ENCODE data around the gene VTI1A.
A peak's percentile ranks its signal among the peaks of the same experiment; 100 is the strongest.
"Not testable (repeated sequence)": the region's sequence is repeated elsewhere in the genome, so short reads cannot be mapped to it uniquely, and the experiment has no call there.

VTI1A gene

DNA sequence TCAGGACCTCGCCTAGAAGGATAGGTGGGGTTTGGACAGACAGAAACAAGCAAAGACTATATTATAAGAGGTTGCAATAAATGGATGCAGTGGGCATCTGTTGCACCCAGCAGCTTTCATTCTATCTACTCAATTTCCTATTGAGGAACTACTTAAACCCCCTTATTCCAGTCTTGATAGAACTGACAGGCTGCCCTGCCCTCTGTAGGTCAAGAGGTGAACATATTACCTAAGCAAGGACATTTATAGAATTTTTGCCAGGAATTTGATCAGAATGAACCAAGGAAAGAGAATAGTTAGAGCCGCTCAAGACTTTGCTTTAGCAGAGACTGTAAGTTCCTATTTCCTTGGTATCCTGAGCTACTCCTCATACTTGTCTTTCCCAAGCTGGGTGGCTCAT lies 9.5 kb downstream of the VTI1A start:
- no peak for DNase-seq

DNA sequence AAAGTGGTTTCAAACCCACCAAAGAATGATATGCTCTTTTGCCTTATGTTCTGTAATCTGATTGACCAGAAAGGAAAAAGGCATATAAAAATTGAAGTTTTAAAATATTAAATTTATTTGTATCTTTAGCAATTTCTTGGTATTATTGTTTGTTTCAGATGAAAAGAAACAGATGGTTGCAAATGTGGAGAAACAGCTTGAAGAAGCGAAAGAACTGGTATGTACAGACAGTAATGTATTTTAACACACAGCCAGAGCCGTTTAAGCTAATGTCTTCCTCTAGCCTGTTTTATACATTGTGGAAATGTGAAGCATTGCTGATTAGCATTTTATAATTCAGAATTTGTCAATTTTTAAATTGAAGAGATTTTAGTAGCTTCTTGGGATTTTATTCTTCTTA lies 13.4 kb downstream of the VTI1A start:
- DNase-seq = no peak

DNA sequence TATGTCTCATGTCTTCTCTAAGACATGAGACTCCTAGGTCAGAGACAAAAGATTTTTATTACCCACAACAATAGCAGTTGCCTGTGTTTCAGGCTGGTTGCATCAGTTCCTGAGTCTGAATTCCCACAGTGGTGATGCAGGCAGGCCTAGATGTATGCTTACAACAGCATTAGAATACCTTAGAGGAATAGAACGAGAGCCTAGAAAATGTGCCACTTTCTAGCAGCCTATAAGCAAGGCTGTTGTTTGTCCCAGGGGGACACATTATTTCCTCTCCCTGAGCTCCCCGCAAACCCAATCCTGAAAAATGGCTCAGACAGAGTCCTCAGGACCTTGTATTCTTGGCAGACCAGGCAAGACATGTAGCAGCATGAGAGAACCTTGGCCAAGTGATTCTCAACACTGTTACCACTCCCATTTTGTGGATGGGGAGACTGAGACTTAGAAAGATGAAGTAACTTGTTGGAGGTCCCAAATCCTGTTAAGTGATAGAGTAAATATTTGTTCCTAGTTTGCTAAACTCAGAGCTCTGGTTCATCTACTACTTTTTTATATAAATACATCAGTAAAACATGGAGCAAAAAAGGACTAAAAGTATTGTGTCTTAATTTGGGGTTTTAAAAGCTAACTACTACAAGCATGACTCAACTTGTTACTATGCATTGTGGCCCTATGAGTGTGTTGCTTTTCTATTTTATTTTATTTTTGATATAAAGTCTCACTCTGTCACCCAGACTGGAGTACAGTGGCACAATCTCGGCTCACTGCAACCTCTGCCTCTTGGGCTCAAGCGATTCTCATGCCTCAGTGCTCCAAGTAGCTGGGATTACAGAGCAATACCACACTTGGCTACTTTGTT lies 14.2 kb downstream of the VTI1A start:
- no peak for DNase-seq

DNA sequence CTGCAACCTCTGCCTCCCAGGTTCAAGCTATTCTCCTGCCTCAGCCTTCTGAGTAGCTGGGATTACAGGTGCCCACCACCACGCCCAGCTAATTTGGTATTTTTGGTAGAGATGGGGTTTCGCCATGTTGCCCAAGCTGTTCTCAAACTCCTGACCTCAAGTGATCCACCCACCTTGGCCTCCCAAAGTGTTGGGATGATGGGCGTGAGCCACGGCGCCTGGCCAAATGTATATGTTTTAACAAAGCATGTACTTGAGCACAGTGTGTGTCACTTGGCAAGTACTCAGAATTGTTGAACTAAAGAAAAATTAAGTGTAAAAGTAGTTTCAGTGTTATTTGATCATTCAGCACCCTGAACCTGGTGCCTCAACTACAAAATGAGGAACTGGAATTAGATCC lies 17.1 kb downstream of the VTI1A start:
- not testable (repeated sequence) for DNase-seq

DNA sequence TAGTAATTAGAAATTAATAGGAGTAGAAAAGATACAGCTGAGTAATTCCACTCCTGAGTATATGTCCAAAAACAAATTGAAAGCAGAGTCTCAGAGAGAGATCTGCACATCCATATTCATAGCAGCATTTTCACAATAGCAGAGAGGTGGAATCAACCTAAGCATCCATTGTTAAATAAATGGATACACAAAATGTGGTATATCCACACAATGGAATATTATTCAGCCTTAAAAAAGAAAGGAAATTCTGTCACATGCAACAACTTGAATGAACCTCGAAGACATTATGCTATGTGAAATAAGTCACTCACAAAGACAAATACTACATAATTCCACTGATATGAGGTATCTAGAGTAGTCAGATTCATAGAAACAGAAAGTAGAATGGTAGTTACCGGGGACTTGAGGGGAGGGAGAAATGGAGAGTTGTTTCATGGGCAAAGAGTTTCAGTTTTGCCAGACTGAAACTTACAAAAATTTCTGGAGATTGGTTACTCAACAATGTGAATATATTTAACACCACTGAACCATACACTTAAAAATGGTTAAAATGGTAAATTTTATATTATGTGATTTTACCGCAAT lies 18.4 kb downstream of the VTI1A start:
- no peak for DNase-seq

DNA sequence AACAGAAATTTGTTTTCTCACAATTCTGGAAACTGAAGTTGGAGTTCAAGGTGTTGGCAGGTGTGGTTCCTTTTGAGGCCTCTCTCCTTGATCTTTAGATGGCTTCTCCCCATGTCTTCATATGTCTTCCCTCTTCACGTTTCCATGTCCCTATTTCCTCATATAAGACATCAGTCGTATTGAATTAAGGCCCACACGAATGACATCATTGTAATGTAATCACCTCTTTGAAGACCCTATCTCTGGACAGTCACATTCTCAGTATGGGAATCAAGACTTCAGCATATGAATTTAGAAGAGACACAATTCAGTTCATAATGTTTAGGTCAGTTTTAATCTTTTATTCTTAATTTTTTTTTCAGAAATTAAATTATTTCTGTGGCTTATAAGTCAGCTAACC lies 19.8 kb downstream of the VTI1A start:
- DNase-seq = no peak

DNA sequence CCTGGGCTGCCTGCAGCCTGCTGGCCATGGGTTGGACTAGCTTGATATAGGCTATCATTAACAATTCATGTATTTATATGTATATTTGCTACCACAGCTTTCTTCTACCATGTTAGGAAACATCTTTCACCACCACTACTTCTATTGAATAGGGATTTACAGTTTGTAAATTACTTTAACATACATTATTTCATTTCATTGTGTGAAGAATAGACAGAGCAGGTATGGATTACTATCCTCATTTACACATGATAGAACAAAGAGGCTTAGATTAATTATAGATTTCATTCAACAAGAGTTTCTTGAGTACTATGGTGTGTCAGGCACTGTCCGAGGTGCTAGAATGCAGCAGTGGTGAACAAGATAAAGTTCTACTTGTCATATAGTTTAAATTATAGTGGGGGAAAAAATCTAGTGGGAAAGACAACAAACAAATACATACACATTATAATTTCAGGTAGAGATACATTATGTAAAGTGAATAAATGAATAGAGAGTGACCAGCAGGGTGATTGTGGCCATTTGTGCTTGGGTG lies 20.6 kb downstream of the VTI1A start:
- no peak for DNase-seq

DNA sequence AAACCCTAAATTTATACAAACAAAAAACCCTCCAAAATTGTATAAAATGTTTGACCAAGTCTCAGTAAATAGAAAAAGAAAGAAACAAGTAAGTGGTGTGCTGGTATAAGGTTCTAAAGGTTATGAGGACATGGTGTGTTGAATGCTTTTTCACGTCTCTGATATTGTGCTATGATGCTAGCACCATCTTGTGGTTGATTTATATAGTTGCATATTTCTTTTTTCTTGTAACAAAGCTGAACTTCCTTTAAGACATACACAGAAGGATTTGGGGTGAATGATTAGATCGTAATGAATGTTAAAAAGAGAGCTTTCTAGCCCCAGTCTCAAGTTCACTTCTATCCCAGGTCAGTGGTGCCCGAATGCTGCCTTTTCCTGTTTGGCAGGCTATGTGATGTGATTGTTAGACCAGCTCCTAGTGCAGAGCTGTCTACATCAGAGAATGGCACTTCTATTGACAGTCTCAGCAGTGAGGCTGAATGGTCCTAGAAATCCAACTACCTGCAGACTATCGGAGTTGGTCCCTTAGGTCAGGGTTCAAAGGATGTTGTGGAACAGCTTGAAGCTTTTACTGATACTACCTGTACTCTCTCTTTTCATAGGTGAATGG lies 25.0 kb downstream of the VTI1A start:
- DNase-seq = peak in 1 of 2 experiments; percentile 60

DNA sequence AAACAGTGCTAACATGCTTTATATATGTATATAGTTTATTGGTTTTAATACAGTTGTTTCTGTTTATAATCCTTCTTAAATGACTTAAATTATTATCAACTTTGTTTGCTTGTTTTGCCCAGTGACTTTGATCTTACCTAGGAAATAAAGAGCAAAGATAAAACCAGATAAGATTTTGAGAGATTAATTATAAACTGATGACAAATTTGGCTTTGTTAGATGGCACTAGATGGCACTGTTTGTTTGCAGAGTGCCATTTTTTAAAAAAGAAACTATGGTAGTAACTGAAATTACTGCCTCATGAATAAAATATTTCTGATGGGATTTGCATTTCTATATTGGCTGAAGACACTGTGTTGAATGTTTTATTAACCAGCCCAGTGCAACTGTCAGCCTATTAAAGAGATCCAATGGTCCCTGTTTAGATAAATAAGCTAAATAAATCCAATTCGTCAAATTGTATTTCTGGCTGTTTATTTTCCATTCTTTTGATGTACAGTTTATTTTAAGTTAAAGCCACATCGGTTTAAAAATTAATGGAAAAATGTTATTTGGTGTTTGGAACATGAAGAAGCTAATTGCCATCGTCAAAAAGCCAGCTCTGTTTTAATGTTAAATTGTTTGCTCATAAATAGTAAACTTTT lies 28.7 kb downstream of the VTI1A start:
- peak in 1 of 2 experiments; percentile 9 for DNase-seq

DNA sequence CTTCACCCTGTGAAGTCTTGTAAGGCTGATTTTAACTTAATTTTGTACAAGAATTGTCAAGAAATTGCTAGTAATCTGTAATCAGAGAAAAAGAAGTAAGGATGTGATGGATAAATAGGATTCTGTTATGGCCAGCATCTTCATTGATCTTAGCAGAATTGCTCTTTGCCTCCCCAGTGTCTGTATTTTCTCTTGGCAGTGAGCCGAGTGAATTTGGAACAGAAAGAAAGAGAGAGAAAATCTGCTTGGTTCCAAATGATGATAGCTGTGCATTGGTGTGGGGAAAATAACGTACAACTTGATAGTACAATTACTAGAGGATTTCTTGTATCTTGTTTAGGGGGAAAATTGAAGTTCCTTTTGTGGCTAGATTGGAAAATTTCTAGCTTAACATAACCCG lies 34.6 kb downstream of the VTI1A start:
- no peak for DNase-seq

DNA sequence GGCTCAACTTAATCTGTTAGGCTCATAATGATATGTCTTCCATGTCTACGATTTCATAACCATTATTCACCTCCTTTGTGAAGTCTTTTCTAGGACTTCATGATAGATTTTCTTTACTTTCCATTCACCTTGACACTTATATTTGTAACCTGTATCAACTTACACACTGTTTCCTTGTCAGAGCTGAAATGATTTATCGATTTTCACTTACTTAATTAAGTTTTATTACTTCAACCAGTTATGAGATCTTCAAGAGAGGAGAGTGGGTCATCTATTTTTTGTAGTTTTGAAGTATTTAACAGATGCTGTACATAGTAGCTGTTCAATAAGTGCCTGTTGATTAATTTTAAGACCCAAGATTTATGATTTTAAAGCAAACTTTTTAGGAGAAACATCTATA lies 37.4 kb downstream of the VTI1A start:
- DNase-seq = no peak

DNA sequence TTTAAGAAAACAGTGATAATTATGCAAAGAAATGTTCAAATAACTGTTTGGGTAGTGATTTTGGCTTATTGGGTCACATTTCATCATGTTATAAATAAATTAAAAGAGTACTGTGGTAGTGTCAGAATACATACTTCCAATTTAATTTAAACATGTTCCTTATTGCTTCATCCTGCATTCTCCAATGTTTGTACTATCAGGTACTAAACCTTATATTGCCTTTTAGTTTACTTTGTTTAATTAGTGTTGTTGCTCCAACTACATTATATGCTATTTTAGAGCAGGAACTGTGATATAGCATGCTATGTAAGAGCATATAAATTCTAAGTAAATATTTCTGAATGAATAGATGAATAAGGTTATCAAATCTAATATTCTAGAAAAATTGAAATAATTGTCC lies 40.9 kb downstream of the VTI1A start:
- no peak for DNase-seq

DNA sequence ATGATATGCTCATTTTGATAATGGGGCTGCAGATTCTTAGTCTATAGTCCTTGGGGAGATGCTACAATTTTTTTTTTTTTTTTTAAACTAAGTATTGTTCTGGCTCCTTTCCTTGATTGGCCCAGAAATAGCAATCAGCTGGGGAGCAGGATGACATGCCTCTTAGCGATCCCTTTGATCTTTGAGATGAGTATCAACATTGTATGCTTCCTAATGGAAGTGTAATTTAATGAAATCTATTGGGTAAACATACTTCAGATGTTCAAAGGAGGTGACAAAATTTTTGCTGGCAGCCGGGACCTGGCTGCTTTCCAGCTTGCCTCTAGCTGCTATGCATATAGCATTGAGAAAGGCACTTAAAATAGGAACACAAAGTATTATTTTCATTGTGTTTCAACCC lies 43.5 kb downstream of the VTI1A start:
- no peak for DNase-seq

DNA sequence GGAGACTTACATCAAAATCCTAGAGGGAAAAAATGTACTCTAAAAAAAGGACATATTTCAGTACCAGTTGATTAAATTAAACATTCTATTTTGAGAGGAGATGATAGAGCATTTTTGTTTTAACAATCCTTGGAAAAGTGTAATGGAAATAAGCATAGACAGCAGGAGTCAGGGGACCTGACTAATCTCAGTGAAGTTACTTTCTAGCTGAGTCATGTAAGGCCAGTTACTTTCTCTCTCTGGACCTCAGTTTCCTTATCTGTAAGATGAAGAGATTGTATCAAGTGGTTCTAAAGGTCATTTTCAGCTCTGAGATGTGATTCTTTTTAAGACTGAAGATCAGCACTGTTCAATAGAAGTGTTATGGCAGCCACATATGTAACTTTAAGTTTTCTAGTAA lies 44.1 kb downstream of the VTI1A start:
- no peak for DNase-seq

DNA sequence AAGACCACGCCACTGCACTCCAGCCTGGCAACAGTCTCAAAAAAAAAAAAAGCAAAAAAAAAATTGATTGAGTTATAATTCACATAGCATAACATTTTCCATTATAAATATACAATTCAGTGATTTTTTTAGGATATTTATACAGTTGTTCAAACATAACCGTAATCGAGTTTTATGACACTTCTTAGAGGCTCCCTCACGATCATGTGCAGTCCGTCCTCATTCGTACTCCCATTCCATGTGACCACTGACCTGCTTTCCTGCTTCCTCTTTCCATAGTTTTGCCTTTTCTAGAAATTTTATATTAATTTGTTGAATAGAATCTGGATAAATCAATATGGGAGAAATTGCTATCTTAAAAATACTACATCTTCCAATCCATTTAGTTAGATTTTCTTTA lies 45.7 kb downstream of the VTI1A start:
- no peak for DNase-seq

DNA sequence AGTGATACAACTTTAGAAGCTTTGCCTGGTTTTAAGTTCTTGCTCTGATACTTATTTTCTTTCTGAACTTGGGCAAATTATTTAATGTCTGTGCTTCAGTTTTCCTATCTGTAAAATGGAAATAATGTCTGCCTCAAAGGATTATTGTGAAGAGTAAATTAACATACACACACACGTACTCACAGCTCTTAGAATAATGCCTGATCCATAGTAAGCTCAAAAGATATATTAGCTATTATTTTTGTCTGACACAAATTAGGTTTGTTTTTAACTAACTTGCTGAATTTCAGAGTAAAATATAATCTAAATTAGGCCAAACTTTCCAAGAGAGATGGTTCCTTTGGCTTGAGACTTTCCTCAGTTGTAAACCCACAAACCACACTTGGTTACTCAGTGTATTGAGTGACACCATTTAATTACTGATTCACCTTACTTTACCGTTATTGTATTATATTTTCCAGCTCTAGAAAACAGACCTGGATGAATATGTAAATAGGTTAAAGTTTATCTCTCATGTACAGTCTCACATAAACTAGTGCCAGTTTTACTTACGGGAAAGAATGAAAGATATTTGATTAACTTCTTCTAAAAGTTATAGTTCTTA lies 50.4 kb downstream of the VTI1A start:
- DNase-seq = no peak

DNA sequence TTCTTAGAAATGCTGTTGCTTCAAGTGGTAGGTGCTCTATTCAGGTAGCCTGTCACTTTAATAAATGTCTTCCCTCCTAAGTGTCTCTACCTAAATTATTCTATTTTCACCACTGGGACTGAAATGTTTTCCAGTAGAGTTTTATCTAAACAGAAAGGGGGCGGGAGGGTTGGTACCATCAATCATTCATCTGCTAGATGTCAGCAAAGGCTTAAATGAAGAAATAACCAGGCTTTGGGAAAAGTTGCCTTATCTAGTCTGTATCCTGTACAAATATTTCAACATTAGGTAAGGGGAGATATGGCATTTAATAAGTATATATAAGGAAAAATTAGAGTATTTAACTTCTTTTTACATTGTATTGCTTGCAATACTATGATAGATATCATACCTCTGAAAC lies 51.8 kb downstream of the VTI1A start:
- no peak for DNase-seq

DNA sequence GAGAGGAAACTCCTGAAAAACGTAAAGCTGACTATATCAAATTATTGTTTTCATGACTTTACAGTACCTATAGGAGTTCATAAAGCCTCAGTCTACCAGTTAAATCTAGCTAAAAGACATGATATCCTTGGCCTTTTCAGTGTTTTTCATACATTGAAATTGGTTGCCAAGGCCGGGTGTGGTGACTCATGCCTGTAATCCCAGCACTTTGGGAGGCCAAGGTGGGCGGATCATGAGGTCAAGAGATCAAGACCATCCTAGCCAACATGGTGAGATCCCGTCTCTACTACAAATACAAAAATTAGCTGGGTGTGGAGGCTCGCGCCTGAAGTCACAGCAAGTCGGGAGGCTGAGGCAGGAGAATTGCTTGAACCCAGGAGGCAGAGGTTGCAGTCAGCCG lies 53.0 kb downstream of the VTI1A start:
- not testable (repeated sequence) for DNase-seq

DNA sequence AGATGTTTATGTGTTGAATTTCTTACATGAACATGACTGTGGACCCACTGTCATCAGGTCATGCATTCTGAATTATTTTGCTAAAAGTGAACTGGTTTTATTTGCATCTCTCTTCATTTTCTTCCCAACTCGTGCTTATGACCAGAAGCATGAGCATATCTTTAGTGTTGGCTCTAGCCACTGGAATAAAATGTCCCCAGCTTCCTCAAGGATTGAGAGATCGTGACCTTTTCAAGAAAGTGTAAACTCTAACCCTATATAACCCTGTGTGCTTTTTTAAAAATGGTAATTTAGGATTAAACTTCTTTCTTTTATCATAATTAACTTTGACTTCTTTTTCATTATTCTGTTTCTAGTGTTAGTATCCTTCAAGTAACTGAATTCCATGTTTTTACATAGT lies 55.5 kb downstream of the VTI1A start:
- no peak for DNase-seq

DNA sequence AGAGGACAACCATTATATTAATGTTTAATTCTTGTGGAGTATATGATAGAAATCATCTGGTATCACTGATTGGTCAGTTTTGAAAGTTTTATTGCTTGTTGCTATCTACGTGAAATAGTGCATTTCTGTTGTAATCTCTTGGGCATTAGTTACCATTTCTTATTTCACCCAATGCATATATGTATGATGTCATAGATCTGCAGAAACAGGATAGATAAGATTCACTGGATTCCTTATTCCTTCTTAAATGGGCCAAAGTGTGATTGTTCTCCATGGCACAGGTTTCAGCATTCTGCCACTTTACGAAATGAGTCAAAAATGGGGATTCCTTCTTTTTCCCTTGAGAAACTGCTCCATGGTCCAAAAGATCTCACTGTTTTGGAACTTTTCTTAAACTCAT lies 56.6 kb downstream of the VTI1A start:
- DNase-seq = no peak

DNA sequence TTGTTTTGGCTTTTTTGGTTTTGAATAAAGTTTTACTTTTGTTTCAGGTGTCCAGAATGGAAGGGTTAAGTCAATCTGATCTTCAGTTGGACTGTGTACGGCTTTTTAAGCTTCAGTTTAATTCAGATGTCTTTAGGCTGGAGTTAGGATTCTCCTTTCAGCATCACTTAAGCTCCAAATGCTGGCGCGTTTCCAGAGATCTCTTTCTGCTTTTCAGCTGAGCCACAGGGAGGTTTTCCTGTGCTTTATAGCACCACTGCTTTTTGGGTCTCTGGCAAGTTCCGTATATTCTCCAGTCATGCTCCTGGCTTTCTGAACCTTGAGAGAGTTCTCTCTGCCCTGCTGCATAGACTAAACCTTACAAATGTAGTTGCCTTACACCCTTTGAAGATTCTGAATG lies 60.0 kb downstream of the VTI1A start:
- DNase-seq = no peak

DNA sequence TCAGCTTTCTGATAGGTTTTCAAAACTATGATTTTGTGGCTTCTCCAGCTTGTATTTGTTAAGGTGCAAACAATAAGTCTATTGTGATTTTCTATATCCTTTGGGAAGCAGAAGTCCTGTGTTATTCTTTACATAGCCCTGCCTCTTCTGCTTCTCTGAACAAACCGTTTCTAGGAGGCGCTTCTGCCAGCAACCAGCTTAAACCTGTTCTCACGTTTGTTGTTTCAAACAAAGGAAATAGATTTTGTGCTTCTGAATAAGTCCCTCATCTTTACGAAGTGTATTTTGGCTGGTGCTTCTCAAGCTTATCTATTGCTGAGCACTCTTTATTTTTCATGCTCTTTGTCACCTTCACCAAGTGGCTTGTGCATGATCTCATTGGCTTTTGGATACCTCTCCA lies 61.0 kb downstream of the VTI1A start:
- no peak for DNase-seq
